Measurements from ENCODE around the gene METTL25B.

- no peak for TF ChIP-seq CSDC2 (CRISPR knock-in tag; IDR thresholded peaks at IDR 0.05)
- TF ChIP-seq ZNF8 (CRISPR knock-in tag; IDR thresholded peaks at IDR 0.05): no peak
- TF ChIP-seq TSHZ2 (CRISPR knock-in tag; IDR thresholded peaks at IDR 0.05): no peak
- no peak for TF ChIP-seq ISL1 (CRISPR knock-in tag; IDR thresholded peaks at IDR 0.05)
- no peak for TF ChIP-seq ZFP30 (CRISPR knock-in tag; IDR thresholded peaks at IDR 0.05)
- TF ChIP-seq, protein P1, sequence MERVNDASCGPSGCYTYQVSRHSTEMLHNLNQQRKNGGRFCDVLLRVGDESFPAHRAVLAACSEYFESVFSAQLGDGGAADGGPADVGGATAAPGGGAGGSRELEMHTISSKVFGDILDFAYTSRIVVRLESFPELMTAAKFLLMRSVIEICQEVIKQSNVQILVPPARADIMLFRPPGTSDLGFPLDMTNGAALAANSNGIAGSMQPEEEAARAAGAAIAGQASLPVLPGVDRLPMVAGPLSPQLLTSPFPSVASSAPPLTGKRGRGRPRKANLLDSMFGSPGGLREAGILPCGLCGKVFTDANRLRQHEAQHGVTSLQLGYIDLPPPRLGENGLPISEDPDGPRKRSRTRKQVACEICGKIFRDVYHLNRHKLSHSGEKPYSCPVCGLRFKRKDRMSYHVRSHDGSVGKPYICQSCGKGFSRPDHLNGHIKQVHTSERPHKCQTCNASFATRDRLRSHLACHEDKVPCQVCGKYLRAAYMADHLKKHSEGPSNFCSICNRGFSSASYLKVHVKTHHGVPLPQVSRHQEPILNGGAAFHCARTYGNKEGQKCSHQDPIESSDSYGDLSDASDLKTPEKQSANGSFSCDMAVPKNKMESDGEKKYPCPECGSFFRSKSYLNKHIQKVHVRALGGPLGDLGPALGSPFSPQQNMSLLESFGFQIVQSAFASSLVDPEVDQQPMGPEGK (CRISPR knock-in tag; IDR thresholded peaks at IDR 0.05; ENCODE audit: borderline replicate concordance): no peak
- no peak for TF ChIP-seq TOX (CRISPR knock-in tag; IDR thresholded peaks at IDR 0.05; ENCODE audit: borderline replicate concordance)
- no peak for TF ChIP-seq ESRRG (CRISPR knock-in tag; IDR thresholded peaks at IDR 0.05)
- TF ChIP-seq ZC3H10 (CRISPR knock-in tag; IDR thresholded peaks at IDR 0.05): no peak
- TF ChIP-seq, protein P2, sequence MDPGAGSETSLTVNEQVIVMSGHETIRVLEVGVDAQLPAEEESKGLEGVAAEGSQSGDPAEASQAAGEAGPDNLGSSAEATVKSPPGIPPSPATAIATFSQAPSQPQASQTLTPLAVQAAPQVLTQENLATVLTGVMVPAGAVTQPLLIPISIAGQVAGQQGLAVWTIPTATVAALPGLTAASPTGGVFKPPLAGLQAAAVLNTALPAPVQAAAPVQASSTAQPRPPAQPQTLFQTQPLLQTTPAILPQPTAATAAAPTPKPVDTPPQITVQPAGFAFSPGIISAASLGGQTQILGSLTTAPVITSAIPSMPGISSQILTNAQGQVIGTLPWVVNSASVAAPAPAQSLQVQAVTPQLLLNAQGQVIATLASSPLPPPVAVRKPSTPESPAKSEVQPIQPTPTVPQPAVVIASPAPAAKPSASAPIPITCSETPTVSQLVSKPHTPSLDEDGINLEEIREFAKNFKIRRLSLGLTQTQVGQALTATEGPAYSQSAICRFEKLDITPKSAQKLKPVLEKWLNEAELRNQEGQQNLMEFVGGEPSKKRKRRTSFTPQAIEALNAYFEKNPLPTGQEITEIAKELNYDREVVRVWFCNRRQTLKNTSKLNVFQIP (CRISPR knock-in tag; IDR thresholded peaks at IDR 0.05; ENCODE audit: borderline replicate concordance, low read depth): no peak
- no peak for TF ChIP-seq TCF4 (CRISPR knock-in tag; IDR thresholded peaks at IDR 0.05; ENCODE audit: borderline replicate concordance)
- no peak for TF ChIP-seq ZFP3 (CRISPR knock-in tag; IDR thresholded peaks at IDR 0.05)
These were observed 36.4 kb upstream of the METTL25B start for GRCh38 chr1:156691665-156692440.
